ENCODE measurements around the gene VPS26A.
A peak's percentile ranks its signal among the peaks of the same experiment; 100 is the strongest.
"Not testable (repeated sequence)": the region's sequence is repeated elsewhere in the genome, so short reads cannot be mapped to it uniquely, and the experiment has no call there.

Gene VPS26A

DNA sequence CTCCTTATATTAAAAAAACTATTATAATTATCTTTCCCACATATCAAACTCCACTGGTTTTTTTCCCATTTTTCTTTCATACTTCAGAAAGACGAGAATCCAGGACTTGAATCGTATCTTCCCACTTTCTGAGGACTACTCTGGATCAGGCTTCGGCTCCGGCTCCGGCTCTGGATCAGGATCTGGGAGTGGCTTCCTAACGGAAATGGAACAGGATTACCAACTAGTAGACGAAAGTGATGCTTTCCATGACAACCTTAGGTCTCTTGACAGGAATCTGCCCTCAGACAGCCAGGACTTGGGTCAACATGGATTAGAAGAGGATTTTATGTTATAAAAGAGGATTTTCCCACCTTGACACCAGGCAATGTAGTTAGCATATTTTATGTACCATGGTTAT is 20.2 kb upstream of the VPS26A start:
- no peak for DNase-seq

DNA sequence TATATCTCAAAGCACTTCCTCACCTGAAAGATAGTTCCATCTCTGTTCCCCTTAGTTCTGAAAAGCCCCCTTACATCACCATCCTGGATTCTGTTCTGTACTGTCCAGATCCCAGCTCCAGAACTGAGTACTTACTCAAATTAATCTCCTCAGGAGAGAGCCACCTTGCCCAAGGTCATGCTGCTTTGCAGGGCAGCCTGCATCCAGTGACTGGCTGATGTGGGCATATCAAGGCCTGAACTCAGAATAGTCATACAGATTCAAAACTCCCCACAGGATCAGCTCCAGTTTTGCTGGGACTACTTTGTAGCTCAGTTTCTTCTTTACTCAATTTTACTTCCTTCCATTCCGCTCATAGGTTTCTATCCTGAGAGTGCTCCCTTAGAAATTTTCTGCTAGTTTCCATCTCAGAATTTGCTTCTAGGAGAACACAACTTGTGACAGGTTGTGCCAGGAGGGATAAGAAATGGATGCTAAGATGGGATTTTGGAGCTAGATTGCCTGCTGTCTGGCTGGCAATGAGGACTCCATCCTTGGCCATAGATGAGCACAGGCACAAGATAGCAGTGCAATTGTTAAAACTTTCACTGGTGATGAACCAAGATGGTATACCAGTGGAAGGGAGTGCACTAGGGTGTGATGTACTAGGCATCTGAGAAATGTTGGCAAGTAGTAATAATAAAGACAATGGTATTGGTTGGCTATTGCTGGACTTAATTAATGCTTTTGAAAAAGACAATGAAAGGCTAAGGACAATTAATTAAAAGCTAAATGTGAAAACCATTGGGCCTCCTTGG is 18.8 kb upstream of the VPS26A start:
- no peak for DNase-seq

DNA sequence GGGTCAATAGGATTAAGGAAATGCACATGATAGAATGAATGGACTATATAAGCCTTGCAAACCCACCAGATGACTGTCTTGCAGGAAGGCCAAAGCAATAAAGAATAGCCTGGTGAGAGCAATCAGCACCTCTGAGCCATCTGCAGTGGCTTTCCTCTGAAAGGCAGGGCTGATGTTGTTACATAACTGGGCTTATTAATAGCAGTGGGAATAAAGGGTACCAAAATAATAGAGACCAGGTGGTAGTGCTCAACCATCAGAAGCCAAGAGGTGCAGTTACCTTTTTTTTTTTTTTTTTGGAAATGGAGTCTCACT is 16.8 kb upstream of the VPS26A start:
- no peak for DNase-seq

DNA sequence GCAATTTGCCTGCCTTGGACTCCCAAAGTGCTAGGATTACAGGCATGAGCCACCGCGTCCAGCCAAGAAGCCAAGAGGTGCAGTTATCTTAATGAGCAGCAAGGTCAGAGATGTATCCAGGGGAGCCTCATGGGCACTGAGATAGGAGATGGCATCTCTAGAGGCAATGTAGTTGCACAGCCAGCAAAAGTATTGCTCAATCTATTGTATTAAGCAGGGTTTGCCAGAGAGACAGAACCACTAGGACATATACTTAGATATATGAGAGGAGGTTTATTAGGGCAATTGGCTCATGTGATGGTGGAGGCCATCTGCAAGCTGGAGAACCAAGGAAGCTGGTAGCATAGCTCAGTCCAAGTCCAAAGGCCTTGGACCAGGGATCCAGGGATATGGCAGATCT is 16.3 kb upstream of the VPS26A start:
- no peak for DNase-seq

DNA sequence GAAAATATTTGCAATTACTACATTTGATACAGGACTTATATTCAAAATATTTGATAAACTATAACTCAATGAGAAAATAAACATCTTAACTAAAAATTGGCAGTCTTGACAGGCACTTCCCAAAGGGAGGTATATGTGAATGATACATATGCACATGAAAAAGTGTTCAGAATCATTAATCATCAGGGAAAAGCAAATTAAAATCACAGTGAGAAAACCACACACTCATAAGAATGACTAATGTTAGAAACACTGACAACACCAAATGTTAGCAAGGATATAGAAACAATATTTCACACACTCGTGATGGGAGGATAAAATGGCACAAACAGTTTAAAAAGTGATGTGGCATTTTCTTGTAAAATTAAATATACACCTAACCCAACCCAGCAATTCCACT is 4.1 kb upstream of the VPS26A start:
- no peak for DNase-seq

DNA sequence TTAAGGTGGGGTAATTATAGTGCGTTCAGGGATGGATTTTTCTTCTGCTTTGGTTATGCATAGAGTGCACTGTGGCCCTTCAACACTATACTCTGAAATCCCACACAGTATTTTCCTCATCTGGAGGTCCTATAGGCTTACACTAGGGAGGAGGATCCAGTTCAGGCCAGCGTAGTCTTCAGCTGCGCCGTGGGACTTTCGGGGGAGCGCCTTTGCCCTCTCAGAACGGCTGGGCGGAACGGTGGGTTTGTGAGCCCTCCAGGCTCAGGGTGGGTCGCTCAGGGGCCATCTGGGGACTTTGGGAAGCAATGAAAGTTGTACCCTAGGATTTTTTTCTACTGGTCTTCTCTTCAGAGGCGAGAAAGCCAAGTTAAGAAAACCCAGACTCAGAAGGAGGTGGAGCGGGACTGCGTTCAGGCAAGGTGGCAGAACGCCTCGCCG is 652 bp upstream of the VPS26A start:
- DNase-seq, result peak; percentile 40

DNA sequence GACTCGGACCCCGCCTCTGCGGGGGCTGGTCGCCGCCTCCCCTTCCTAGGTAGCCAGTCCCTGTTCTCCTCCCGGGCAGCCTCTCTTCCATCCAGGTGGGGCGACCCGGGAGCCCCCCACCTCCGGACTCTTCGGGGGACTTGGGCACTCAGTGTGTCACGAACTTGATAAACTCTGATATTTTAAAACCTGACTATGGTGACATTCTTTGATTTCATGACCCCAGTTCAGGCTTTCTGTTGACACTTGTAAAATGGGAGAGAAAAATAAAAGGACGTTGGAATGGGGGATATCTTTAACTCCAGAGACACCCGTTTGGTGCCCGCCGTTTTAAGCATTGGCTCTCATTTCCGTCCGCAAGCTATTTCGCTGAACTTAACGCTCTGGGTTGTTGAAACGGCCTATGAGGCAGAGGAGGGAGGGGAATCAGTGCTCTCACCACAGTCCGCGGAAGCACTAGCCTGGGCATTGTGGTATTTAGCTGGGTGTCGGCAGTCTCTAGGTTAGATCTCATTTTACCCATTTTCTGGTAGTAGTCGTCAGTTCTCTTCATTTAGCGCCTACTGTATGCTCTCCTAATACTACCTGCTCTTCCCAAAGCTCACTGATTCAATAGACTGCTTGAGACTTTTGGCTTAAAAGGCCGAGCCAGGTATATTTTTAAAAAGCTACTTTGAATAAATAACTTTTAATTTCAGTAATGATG is 738 bp downstream of the VPS26A start:
- DNase-seq, result no peak

DNA sequence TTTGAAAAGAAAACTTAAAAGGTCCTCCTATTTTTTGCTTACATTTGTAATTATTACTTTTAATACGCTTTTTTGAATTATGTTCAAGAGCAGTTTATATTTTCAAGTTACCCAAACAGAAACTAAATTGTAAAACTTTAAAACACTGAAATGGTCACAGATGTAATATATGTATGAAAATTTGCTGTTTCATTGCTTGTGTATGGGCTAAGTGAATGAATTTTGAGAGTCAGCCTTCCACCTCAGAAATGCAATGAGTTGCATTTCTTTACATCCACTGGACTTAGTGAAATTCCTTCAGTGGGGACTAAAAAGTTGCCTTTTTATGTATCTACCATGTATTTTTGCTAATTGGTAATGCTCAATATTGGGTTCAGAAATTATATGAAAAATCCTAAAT is 1.6 kb downstream of the VPS26A start:
- no peak for DNase-seq

DNA sequence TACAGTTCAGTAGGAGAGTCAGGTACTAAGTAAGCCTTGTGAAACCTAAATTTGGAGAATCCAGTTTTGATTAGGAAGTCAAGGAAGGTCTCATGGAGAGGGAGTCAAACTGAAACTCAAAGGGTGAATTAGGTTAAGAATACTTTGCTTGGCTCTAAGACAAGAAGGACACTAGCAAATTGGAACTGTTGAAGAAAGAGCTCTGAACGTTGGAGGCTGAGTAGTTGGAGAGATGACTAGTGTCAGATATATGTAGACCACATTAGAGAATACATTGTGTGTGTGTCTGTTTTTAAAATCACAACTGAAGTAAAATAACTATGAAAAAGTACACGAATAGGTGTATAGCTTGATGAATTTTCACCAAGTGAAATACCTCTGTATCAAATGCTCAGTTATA is 6.3 kb downstream of the VPS26A start:
- DNase-seq, result no peak

DNA sequence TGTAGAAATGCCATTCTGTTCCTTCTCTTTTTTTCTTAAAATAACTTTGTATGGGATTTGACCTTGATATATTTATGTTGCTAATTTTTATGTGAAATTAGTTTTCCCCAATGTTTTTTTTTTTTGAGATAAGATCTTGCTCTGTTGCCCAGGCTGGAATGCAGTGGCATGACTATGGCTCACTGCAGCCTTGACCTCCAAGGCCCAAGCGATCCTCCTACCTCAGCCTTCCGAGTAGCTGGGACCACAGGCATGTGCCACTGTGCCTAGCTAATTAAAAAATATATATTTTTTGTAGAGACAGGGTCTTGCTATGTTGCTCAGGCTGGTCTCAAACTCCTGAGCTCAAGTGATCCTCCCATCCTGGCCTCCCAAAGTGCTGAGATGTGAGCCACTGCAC is 16.0 kb downstream of the VPS26A start:
- DNase-seq, result no peak

DNA sequence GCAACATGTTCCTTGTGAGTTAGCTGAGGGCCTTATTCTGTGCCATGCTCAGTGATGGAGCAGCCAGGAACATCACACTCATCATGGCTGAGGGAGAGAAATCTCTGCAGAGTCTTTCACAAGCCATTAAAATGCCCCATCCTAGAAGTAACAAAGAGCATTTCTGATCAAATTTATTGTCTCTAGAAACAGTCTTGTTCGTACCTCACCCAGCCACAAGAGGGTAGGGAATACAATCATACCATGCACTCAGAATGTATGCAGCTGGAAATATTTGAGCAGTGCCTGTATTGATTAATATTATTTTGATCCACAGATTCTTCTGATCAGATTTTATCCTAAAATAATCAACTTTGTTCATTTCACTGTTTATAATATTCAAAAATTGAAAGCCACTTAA is 17.3 kb downstream of the VPS26A start:
- DNase-seq, result no peak

DNA sequence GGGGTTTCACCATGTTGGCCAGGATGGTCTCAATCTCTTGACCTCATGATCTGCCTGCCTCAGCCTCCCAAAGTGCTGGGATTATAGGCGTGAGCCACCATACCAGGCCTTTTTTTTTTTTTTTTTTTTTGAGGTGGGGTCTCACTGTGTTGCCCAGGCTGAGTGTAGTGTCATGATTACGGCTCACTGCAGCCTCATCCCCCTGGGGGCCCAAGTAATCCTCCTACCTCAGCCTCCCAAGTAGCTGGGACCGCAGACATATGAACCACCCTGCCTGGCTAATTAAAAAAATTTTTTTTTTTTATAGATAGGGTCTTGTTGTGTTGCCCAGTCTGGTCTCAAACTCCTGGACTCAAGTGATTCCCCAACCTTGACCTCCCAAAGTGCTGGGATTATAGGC is 18.1 kb downstream of the VPS26A start:
- DNase-seq, result not testable (repeated sequence)

DNA sequence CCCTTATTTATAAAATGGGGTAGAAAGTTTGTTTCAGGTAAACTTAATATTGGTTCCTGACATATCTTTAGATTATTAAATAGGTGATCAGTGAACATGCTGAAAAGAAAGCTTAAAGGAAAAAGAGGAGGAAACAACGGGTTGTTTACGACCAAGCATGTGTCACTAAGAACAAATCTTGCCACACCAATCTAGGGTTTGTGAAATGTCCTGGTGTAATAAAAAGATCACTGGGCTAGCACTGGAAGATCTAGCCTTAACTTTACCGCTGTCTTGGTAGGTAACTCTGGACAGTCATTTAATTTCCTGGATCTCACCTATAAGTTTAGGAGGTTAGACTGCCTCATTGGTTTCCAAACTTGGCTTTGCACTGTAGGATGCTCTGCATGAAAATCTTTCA is 19.0 kb downstream of the VPS26A start:
- no peak for DNase-seq

DNA sequence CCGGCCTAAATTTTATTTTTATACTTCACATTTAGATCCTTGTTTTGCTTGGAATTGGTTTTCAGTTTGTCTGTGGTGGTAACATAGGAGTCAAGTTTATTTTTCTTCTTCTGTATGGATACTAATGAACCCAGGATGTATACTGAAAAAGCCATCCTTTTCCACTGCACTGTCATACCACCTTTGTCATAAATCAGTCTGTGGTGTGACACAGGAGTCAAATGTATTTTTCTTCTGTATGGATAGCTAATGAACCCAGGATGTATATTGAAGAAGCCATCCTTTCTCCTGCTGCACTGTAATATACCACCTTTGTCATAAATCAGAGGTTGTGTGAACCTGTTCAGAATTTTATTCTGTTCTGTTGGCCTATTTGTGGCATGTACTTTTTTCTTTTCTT is 21.4 kb downstream of the VPS26A start:
- no peak for DNase-seq

DNA sequence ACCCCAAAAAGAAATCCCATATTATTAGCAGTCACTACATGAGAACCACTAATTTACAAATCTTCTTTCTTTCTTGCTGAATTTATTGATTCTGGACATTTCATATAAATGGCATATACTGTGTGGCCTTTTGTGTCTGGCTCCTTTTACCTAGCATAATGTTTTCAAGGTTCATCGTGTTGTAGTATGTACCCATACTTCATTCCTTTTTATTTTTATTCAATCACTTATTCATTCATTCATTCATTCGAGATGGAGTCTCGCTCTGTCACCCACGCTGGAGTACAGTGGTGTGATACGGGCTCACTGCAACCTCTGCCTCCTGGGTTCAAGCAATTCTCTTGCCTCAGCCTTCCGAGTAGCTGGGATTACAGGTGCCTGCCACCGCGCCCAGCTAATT is 21.9 kb downstream of the VPS26A start:
- no peak for DNase-seq

DNA sequence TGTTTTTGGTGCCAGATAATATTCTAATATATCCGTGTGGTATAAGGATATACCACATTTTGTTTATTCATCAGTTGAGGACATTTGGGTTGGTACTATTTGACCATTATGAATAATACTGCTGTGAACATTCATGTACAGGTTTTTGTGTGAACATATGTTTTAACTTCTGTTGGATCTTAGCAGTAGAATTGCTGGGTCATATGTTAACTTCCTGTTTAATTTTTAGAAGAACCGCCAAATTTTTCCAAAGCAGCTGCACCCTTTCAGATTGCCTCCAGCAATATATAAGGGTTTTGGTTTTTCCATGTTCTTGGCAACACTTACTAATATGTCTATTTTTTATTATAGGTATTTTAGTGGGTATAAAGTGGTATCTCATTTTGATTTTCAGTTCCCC is 22.8 kb downstream of the VPS26A start:
- no peak for DNase-seq

DNA sequence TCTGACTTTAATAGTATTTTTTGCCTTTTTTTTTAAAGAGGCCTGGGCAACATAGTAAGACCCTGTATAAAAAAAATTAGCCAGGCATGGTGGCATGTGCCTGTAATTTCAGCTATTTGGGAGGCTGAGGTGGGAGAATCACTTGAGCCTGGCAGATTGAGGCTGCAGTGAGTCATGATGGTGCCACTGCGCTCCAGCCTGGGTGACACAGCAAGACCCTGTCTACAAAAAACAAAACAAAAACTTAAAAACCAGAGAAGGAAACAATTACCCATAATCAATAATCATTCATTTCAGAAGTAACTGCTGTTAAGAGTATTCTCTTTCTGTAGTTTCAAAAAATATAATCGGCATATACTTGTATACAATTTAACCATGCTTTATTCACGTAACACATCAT is 28.0 kb downstream of the VPS26A start:
- DNase-seq, result no peak

DNA sequence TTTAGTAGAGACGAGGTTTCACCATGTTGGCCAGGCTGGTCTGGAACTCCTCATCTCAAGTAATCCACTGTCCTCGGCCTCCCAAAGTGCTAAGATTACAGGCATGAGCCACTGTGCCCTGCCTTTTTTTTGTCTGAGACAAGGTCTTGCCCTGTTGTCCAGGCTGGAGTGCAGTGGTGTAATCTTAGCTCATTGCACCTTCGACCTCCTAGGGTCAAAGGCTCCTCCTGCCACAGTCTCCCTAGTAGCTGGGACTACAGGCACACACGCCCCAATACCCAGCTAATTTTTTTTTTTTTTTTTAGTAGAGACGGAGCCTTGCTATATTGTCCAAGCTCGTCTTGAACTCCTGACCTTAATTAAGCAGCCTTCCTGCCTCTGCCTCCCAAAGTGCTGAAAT is 29.2 kb downstream of the VPS26A start:
- DNase-seq, result no peak

DNA sequence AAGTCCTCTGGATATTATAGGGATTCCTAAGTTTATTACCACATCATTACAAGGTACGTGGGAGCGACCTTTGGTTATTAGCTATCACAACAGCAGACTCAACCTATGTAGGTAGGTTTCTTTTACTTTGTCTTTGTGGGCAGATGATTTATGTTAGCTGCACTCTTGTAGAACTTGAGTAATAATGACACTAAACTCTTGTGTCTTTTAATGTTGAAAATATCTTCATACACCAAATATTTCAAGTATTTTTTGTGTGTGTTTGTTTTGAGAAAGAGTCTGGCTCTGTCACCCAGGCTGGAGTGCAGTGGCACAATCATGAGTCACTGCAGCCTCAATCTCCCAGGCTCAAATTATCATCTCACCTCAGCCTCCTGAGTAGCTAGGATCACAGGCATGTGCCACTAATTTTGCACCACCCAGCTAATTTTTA is 36.8 kb downstream of the VPS26A start:
- DNase-seq, result no peak

DNA sequence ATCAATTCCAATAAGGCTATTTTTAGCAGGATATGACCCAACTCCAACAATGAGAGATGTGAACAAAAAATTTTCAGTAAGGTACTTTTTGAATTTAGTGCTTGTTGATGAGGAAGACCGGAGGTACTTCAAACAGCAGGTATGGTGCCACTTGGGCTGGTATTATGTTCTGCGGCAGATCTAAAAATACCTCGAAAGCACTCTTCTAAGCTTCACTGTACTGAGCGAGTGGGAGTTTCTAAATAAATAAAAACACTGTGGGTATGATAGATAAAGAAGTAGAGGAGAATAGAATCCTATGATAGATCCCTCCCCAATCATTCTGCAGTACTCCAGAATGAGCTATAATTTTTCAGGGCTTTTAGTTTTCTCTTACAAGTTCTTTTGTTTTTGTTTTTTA is 44.5 kb downstream of the VPS26A start:
- no peak for DNase-seq

DNA sequence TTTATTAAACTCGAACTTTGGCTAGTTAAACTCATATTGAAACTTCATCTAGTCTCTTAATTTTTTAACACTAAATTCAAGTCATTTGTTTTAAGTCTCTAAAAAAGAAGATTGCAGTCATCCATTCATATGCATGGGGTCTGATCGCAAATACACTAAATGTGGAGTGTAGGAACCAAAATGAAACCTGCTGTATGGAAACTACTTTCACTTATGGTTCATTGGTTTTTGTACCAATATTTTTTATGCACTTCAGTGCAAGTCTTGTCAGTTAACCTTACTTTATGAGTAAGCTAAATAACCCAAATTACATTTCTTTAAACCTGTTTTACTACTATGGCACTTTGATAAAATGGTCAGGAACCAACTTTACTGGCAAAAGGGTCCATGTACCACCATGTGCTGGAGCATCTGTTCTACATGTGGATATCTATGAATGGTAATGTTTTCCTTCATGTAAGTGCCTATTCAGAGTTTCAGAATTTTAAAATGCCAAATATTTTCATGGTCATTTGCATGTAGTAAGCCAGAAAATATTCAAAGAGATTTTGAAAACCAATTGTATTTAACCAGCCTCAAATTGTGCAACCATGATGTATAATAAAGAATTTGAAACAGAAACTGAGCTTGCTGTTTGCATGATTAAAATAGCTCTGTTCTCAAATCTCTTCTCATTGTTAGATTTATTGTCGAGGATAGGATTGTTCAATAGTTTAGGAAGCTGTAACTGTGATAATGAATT is 48.4 kb downstream of the VPS26A start:
- no peak for DNase-seq

DNA sequence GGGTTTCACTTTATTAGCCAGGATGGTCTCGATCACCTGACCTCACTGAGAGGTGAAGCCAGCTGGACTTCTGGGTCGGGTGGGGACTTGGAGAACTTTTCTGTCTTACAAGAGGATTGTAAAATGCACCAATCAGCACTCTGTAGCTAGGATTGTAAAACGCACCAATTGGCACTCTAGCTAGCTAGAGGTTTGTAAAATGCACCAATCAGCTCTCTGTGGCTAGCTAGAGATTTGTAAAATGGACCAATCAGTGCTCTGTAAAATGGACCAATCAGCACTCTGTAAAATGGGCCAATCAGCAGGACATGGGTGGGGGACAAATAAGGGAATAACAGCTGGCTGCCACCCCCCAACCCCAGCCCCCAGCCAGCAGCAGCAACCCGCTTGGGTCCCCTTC is 51.3 kb downstream of the VPS26A start:
- not testable (repeated sequence) for DNase-seq

DNA sequence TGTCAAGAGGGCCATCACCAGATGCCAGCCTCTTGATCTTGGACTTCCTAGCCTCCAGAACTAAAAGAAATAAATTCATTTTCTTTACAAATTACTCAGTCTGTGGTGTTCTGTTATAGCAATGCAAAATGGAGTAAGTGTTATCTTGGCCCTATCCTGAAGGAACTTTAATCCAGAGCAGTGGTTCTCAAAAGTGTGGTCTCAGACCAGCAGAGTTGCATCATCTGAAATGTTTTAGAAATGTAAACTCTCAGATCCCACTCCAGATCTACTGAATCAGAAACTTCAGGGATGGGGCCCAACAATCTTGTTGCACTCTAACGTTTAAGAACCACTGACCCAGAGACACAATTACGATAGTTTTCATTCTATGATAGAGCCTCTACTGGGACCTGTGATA is 52.8 kb downstream of the VPS26A start:
- no peak for DNase-seq

DNA sequence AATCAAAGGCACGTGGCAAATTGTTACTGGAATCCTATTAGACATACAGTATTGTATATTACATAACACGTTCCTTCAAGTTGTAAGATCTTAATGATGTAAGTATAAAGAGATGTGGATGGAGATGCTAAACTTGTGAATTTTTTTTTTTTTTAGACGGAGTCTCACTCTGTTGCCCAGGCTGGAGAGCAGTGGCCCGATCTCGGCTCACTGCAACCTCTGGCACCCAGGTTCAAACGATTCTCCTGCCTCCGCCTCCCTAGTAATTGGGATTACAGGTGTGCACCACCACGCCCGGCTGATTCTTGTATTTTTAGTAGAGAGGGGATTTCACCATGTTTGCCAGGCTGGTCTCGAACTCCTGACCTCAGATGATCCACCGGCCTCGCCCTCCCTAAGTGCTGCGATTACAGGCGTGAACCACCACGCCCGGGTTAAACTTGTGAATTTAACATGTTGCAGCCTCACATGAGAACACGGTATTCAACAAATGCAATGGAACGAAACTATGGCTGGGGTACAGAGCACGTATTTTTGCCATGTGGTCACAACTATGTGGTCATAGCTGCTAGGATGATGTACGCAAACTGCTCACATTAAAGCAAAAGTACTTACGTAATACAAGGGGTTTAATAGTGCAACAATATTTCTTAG is 55.2 kb downstream of the VPS26A start:
- DNase-seq, result no peak

Data from NCI-H1436 treated with DMSO at 0.1 percent for 48 hours (cell line).